Measurements from ENCODE around the gene OGA. TPM values are rescaled to one million over a fixed set of nuclear protein-coding genes. Genes with fewer than 3 reads are reported as not detected.

Gene OGA
- polyA plus RNA-seq, 2 donors: 40.0 to 47.1 TPM

DNA sequence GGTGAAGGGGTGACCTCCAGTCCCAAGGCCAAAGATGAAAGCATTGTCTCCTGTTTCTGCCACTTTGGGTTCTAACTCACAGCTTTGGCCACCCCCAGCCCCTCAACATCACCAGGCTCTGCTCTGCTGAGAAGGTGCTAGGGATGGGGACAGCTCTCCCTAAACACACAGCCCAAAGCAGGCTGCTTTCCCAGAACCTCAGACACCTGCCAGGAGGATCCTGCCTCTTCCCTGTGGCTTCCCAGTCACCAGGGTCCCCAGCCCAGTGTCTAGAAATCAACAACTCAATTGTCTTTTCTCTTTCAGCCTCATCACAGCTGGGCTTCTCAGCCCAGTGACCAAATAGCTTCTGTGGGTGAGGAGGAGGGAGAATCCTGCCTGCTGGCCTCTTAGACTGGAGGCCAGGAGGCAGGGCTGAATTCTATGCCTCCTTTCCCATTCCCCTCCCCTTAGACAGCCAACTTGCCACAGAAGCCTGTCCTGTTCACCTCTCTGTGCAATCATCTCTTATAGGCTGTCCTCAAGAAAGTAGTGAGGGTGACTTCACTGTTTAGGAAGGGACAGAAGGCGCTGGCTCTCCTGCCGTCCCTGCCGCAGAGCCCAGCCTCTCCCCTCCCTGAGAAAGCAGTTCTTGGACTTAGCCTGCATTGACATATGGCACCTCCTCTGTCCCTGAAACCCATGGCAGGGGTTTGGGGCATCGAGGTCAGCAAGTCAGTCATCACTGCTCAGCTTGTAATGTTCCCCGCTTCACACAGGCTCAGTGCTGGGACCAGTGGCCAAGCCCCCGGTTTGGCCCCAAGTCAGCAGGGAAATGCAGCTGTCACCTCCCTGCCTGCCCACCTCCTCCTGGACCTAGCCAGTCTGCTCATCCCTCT is 46.0 kb downstream of the OGA start:
- H3K4me1 ChIP-seq (ENCODE audit: control insufficient read depth in 2 of 2, insufficient read depth in 2 of 2, low read length in 1 of 2): peaks cover 0 to 7% of the 10 kb centered on the region in 2 donors
- H3K36me3 ChIP-seq (ENCODE audit: control insufficient read depth in 2 of 2, insufficient read depth in 2 of 2, low read length in 1 of 2): no peaks in the 10 kb centered on the region
- H3K27me3 ChIP-seq (ENCODE audit: control insufficient read depth in 1 of 2, insufficient read depth in 2 of 2, low read length in 2 of 2): peaks cover 0 to 33% of the 10 kb centered on the region in 2 donors
- 76 to 79% methylated on average over 6 of the region's 6 CpGs for WGBS, 2 donors
- H3K4me3 ChIP-seq (ENCODE audit: low read depth in 1 of 2, low read length in 2 of 2): no peak overlapping the region
- H3K9me3 ChIP-seq (ENCODE audit: control insufficient read depth in 2 of 2, insufficient read depth in 1 of 2, low read depth in 1 of 2, low read length in 1 of 2): no peaks in the 10 kb centered on the region
- H3K27ac ChIP-seq (ENCODE audit: low read depth in 2 of 2, low read length in 1 of 2): no peak overlapping the region

DNA sequence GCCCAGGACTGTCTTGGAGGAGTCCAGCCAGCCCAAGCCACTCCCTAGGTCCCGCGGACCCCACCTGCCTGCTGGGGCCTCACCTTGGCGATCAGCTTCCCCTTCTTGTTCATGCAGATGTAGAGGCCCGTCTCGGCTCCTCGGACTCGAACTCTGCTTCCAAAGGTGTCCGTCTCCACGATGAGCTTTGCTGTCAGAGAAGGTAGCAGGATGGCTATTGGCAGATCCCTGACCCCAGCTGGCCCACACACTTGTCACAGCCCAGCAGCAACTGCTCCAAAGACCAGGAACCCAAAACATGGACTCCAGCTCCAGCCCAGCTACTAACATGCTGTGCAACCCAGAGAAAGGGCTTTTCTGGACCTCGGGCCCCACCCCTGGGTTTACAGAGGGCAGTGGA is 46.9 kb downstream of the OGA start:
- Histone ChIP-seq H3K27ac (ENCODE audit: low read depth in 2 of 2, low read length in 1 of 2) (no peak overlapping the region), H3K27me3 (ENCODE audit: control insufficient read depth in 1 of 2, insufficient read depth in 2 of 2, low read length in 2 of 2) (peaks cover 0 to 25% of the 10 kb centered on the region in 2 donors), H3K4me3 (ENCODE audit: low read depth in 1 of 2, low read length in 2 of 2) (no peak overlapping the region), H3K36me3 (ENCODE audit: control insufficient read depth in 2 of 2, insufficient read depth in 2 of 2, low read length in 1 of 2) (no peaks in the 10 kb centered on the region), H3K4me1 (ENCODE audit: control insufficient read depth in 2 of 2, insufficient read depth in 2 of 2, low read length in 1 of 2) (peaks cover 0 to 7% of the 10 kb centered on the region in 2 donors), H3K9me3 (ENCODE audit: control insufficient read depth in 2 of 2, insufficient read depth in 1 of 2, low read depth in 1 of 2, low read length in 1 of 2) (no peaks in the 10 kb centered on the region)
- 88 to 91% methylated on average over 10 of the region's 10 CpGs for whole genome bisulfite sequencing, 2 donors

DNA sequence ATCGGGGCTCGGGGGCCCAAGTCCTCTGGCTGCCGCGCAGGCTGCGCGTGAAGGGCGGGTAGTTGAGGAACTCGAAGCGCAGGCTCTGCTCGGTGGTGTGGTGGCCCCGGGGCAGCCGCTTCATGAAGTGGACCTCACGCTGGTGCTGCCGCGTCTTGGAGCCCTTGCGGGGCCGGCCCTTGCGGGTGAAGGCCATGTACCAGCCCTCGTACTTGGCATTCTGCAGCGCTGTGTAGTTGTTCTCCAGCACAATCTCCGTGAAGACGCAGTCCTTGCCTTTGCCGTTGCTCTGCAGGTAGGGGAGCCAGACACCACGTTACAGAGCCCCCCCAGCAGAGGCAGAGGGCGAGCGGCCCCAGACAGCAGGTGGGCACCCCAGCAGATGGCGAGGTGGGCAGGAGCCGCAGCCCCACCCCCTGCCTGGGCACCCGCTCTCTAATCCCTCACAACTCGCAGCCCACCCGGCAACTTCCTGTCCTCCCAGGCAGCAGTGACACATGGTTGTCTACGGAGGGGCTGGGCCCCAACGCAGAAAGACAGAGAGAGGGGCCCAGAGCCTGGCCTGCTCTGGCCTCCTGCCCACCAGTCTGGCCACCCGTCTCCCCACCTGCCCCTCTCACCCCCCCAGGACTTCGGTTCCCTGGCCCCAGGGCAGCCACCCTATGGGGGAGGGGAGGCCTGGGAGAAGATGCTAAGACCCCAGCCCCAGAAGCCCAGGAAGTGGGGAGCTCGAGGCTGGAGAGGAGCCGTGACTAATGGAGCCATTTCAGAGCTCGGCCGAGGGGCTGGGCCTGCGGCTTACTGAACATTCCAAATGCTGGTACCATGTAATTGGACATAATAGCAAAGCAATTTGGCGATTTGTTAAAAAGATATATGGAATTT is 47.7 kb downstream of the OGA start:
- WGBS, 2 donors: 77 to 78% methylated on average over 41 of the region's 41 CpGs
- Histone ChIP-seq H3K4me1 (ENCODE audit: control insufficient read depth in 2 of 2, insufficient read depth in 2 of 2, low read length in 1 of 2) (peaks cover 0 to 6% of the 10 kb centered on the region in 2 donors), H3K4me3 (ENCODE audit: low read depth in 1 of 2, low read length in 2 of 2) (no peak overlapping the region), H3K9me3 (ENCODE audit: control insufficient read depth in 2 of 2, insufficient read depth in 1 of 2, low read depth in 1 of 2, low read length in 1 of 2) (no peaks in the 10 kb centered on the region), H3K27ac (ENCODE audit: low read depth in 2 of 2, low read length in 1 of 2) (no peak overlapping the region), H3K36me3 (ENCODE audit: control insufficient read depth in 2 of 2, insufficient read depth in 2 of 2, low read length in 1 of 2) (no peaks in the 10 kb centered on the region), H3K27me3 (ENCODE audit: control insufficient read depth in 1 of 2, insufficient read depth in 2 of 2, low read length in 2 of 2) (peaks cover 0 to 19% of the 10 kb centered on the region in 2 donors)

DNA sequence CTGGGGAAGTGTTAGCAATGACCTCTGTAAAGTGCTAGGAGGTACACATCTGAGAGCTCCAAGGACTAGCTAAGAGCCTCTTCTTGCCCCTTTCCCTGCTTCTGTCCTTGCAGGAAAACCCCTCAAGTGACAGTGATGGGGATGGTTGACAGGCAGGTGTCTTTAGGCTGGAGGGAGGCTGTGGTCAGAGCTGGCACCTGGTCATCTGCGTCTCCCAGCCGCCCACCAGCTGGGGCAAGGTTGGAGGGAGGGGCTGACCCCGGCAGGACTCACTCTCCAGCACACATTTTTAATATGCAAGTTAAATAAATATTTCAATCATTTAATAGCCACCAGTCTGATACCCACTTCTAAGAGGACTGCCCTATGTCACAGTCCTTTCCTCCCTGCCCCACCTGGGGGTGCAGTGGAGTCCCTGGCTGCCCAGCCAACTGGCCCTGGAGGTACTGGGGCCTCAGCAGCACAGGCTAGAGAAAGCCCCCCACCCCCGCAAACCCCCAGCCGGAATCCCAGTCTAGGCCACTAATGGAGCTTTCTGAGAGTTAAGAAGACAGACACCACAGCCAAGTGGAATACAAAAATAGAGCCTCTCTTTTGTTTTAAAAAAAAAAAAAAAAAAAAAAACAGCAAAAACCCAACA is 48.6 kb downstream of the OGA start:
- H3K4me3 ChIP-seq (ENCODE audit: low read depth in 1 of 2, low read length in 2 of 2): no peak overlapping the region
- H3K36me3 ChIP-seq (ENCODE audit: control insufficient read depth in 2 of 2, insufficient read depth in 2 of 2, low read length in 1 of 2): no peaks in the 10 kb centered on the region
- WGBS, 2 donors: 72 to 80% methylated on average over 5 of the region's 5 CpGs
- H3K27me3 ChIP-seq (ENCODE audit: control insufficient read depth in 1 of 2, insufficient read depth in 2 of 2, low read length in 2 of 2): peaks cover 0 to 10% of the 10 kb centered on the region in 2 donors
- H3K9me3 ChIP-seq (ENCODE audit: control insufficient read depth in 2 of 2, insufficient read depth in 1 of 2, low read depth in 1 of 2, low read length in 1 of 2): no peaks in the 10 kb centered on the region
- peaks cover 0 to 2% of the 10 kb centered on the region in 2 donors for H3K4me1 ChIP-seq (ENCODE audit: control insufficient read depth in 2 of 2, insufficient read depth in 2 of 2, low read length in 1 of 2)
- H3K27ac ChIP-seq (ENCODE audit: low read depth in 2 of 2, low read length in 1 of 2): no peak overlapping the region

DNA sequence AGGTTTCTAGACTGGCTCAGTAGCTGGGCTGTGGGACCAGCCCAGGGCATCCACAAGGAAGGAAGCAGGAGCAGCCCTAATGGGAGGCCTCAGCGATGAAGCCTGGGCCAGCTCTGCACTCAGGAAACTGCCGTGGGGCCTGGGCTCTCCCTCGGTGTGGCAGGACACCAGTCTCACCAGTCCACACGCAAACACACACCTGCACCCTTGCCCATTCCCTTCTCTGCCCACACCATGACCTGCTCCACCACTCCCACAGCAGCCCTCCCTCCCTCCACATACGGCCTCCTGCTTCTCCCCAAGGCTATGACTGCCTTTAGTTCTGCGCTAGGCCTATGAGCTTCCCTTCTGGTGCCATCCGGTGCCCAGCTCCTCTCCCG is 49.5 kb downstream of the OGA start:
- 81 to 83% methylated on average over 8 of the region's 8 CpGs for WGBS, 2 donors
- Histone ChIP-seq H3K9me3 (ENCODE audit: control insufficient read depth in 2 of 2, insufficient read depth in 1 of 2, low read depth in 1 of 2, low read length in 1 of 2) (no peaks in the 10 kb centered on the region), H3K27me3 (ENCODE audit: control insufficient read depth in 1 of 2, insufficient read depth in 2 of 2, low read length in 2 of 2) (peaks cover 0 to 5% of the 10 kb centered on the region in 2 donors), H3K4me1 (ENCODE audit: control insufficient read depth in 2 of 2, insufficient read depth in 2 of 2, low read length in 1 of 2) (no peaks in the 10 kb centered on the region), H3K4me3 (ENCODE audit: low read depth in 1 of 2, low read length in 2 of 2) (no peak overlapping the region), H3K36me3 (ENCODE audit: control insufficient read depth in 2 of 2, insufficient read depth in 2 of 2, low read length in 1 of 2) (no peaks in the 10 kb centered on the region), H3K27ac (ENCODE audit: low read depth in 2 of 2, low read length in 1 of 2) (no peak overlapping the region)

DNA sequence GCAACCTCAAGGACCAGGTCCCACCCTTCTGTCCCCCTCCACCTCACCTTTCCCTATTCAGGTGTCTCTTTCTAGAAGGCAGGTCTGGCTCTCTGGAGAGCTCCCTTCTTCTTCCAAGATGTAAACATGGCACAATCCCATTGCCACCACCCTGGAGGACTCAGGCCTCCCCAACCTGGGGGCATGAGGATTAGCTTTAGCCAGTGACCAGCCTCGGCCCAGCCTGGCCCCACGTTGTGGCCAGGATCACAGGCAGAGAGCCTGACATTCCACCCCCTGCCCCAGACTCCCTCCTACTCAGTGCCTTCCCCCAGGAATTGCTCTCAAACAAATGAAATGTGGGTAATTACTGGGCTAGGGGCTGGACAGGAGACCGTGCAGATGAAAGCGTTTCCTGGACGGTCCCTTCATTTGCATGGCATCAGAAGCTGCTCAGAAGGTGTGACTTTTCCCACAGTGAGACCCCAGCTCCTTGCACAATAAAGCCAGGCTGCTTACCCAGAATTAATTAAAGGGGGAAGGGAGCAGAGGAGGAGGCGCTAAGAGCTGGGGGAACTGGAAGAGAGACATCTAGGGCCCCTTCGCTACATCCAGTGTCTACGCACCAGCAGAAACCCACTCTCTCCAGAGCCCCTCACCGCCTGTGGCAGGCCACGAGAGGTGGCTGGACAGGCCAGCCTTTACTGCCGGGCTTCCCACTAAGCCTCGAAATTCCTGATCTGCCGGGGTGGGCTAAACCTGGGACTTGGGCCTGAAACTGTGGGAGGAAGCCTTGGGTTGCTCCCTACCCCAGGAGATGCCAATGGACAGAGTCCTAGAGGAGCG is 50.1 kb downstream of the OGA start:
- Histone ChIP-seq H3K27me3 (ENCODE audit: control insufficient read depth in 1 of 2, insufficient read depth in 2 of 2, low read length in 2 of 2) (peaks cover 0 to 5% of the 10 kb centered on the region in 2 donors), H3K4me1 (ENCODE audit: control insufficient read depth in 2 of 2, insufficient read depth in 2 of 2, low read length in 1 of 2) (no peaks in the 10 kb centered on the region), H3K9me3 (ENCODE audit: control insufficient read depth in 2 of 2, insufficient read depth in 1 of 2, low read depth in 1 of 2, low read length in 1 of 2) (no peaks in the 10 kb centered on the region), H3K36me3 (ENCODE audit: control insufficient read depth in 2 of 2, insufficient read depth in 2 of 2, low read length in 1 of 2) (no peaks in the 10 kb centered on the region), H3K4me3 (ENCODE audit: low read depth in 1 of 2, low read length in 2 of 2) (no peak overlapping the region), H3K27ac (ENCODE audit: low read depth in 2 of 2, low read length in 1 of 2) (no peak overlapping the region)
- 63 to 64% methylated on average over 14 of the region's 14 CpGs for WGBS, 2 donors

DNA sequence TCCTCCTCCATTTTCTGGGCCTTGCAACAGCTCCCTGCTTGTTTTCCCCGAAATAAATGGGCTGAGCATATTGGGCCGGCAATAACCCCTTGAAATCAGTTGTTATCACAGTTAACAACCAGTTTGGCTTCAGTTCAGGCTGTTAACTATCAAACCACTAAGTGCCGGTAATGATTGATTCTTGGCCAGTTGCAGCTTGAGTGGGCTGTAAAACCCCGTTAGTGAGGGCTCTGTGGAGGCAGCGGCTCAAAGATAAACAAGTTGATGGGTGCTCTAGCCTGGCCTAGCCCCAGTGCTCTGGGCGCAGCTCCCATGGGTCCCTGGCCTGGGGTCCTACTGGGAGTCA is 50.7 kb downstream of the OGA start:
- H3K27ac ChIP-seq (ENCODE audit: low read depth in 2 of 2, low read length in 1 of 2): no peak overlapping the region
- H3K4me1 ChIP-seq (ENCODE audit: control insufficient read depth in 2 of 2, insufficient read depth in 2 of 2, low read length in 1 of 2): no peaks in the 10 kb centered on the region
- H3K9me3 ChIP-seq (ENCODE audit: control insufficient read depth in 2 of 2, insufficient read depth in 1 of 2, low read depth in 1 of 2, low read length in 1 of 2): no peaks in the 10 kb centered on the region
- WGBS, 2 donors: 44 to 64% methylated on average over 6 of the region's 6 CpGs
- no peak overlapping the region for H3K4me3 ChIP-seq (ENCODE audit: low read depth in 1 of 2, low read length in 2 of 2)
- no peaks in the 10 kb centered on the region for H3K36me3 ChIP-seq (ENCODE audit: control insufficient read depth in 2 of 2, insufficient read depth in 2 of 2, low read length in 1 of 2)
- peaks cover 0 to under 1% of the 10 kb centered on the region in 2 donors for H3K27me3 ChIP-seq (ENCODE audit: control insufficient read depth in 1 of 2, insufficient read depth in 2 of 2, low read length in 2 of 2)

DNA sequence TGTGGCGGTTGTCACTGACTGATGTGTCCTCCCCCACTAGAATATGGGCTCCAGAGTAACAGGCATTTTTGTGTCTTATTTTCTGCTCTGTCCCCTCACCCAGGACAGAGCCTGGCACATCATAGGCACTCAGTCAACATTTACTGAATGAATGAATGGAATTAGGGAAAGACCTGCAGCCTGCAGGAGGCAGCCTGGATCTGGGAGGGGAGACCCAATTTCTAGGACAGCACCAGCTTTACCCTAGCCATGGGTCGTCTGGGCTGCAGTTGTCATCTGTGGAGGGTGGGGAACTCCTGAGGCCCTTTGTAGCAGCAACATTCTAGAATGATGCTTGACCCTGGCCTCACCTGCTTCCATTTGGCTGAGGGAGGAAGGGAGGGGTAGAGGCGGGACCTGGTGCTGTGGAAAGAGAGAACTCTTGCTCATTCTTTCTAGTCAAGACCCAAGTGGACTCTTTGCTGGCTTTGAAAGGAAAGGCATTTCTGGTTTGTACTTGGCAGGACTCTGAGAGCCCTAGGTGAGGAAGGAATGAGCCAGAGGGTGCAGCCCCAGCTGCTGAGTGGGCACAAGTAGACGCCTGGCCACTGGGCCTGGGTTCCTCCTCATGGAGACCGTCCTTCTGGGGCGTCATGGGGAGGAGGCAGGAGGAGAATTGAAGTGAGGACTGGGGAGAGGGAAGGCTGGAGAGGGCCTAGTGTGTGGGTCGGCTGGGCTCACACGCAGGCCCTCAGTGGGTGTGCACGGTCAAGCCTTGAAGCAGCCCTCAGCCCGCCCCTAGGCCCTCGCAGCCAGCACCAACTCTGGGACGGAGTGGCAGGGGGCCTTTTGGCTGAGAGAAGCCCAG is 51.3 kb downstream of the OGA start:
- no peak overlapping the region for H3K27ac ChIP-seq (ENCODE audit: low read depth in 2 of 2, low read length in 1 of 2)
- H3K36me3 ChIP-seq (ENCODE audit: control insufficient read depth in 2 of 2, insufficient read depth in 2 of 2, low read length in 1 of 2): no peaks in the 10 kb centered on the region
- H3K9me3 ChIP-seq (ENCODE audit: control insufficient read depth in 2 of 2, insufficient read depth in 1 of 2, low read depth in 1 of 2, low read length in 1 of 2): no peaks in the 10 kb centered on the region
- no peaks in the 10 kb centered on the region for H3K27me3 ChIP-seq (ENCODE audit: control insufficient read depth in 1 of 2, insufficient read depth in 2 of 2, low read length in 2 of 2)
- no peaks in the 10 kb centered on the region for H3K4me1 ChIP-seq (ENCODE audit: control insufficient read depth in 2 of 2, insufficient read depth in 2 of 2, low read length in 1 of 2)
- WGBS, 2 donors: 74 to 81% methylated on average over 12 of the region's 12 CpGs
- H3K4me3 ChIP-seq (ENCODE audit: low read depth in 1 of 2, low read length in 2 of 2): no peak overlapping the region

All from esophagus (tissue), 2 donors.